IPS-15b (cell line): ENCODE data around the gene SLC23A2.

Experiments used
- H3K27me3 ChIP-seq: one replicate; pipeline ENCODE4 v1.6.1; 2013; ENCODE audit warnings: low read length; ENCODE audit not compliant: control insufficient read depth, insufficient read depth
- H3K36me3 ChIP-seq: one replicate; pipeline ENCODE4 v1.6.1; 2013; ENCODE audit warnings: low read length; ENCODE audit not compliant: control insufficient read depth, insufficient read depth
- H3K4me1 ChIP-seq: one replicate; pipeline ENCODE4 v1.6.1; 2013; ENCODE audit warnings: mild to moderate bottlenecking, low read length; ENCODE audit not compliant: control insufficient read depth, insufficient read depth
- H3K4me3 ChIP-seq: one replicate; pipeline ENCODE4 v1.5.1; 2013; ENCODE audit warnings: low read depth, low read length
- H3K9ac ChIP-seq: one replicate; pipeline ENCODE4 v1.6.1; 2013; ENCODE audit warnings: low read depth, mild to moderate bottlenecking, low read length
- H3K9me3 ChIP-seq: one replicate; pipeline ENCODE4 v1.6.1; 2013; ENCODE audit warnings: mild to moderate bottlenecking, low read length; ENCODE audit not compliant: control insufficient read depth, insufficient read depth

The SLC23A2 gene

DNA sequence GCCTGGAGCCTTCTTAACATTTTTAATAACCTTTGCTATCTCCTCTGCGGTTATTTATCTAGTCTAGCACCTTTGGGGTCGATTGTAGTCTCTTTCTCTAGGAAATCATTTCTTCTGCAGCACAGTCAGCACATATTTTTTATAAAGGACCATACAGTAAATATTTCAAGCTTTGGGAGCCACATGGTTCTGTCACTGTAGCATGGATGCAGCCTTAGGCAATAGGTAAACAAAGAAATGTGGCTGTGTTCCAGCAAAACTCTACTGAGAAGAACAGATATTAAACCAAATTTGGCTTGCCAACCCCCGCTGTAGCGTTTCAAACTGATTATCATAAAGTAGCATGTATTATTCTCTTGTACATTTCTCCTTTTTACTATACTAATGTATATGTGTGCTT is 95.7 kb downstream of the SLC23A2 start:
- H3K4me1 ChIP-seq = no peaks in the 10 kb centered on the region
- no peaks in the 10 kb centered on the region for H3K36me3 ChIP-seq
- no peak overlapping the region for H3K9ac ChIP-seq
- H3K27me3 ChIP-seq = no peaks in the 10 kb centered on the region
- H3K9me3 ChIP-seq = no peaks in the 10 kb centered on the region
- no peak overlapping the region for H3K4me3 ChIP-seq

DNA sequence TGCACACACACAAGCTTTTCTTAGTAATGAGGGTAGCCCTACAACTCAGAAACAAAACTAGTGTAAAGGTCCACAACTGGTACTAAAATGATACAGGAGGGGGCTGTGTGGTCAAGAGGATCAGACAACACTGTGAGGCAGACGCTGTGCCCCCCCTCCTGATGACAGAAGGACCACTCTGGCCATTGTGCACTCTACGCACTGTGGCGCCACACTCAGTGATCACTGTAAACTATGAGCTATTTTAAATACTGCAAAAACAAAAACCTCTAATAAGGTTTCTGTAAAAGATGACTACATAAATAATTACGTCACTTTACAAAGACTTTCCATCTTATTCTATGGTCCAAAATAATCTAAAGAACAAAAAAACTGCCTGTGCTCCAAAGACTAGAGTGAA is 96.1 kb downstream of the SLC23A2 start:
- Histone ChIP-seq H3K27me3 (no peaks in the 10 kb centered on the region), H3K36me3 (no peaks in the 10 kb centered on the region), H3K9me3 (no peaks in the 10 kb centered on the region), H3K4me1 (no peaks in the 10 kb centered on the region), H3K4me3 (no peak overlapping the region), H3K9ac (no peak overlapping the region)

DNA sequence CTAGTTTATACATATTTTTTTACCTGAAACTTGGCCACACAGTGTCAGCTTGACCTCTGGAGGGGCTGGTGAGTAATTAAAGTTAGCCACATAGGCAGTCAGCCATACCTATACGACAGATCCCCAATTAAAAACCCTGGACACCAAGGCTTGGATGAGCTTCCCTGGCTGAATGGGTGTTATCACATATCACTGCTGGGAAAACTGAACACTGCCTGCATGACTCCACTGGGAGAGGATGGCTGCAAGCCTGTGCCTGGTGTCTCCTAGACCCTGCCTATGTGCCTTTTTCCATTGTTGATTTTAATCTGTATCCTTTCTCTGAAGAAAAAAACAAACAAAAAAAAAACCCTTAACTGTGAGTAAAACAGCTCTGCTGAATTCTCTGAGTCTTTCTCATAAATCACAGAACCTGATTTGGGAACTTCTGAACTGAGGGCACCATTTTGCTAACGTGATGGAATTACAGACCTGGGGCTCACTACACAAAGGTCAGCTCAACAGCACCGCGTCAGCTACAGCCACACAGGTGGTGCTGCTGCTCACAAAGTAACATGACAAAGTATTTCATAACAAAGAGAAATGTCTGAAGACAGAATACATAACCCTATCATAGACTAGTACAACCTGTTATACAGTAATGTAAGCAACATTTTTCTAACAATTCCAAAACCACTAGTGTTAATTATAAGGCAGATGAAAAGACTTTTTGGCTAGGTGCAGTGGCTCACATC is 97.0 kb downstream of the SLC23A2 start:
- Histone ChIP-seq H3K4me1 (no peaks in the 10 kb centered on the region), H3K4me3 (no peak overlapping the region), H3K9ac (no peak overlapping the region), H3K9me3 (no peaks in the 10 kb centered on the region), H3K27me3 (no peaks in the 10 kb centered on the region), H3K36me3 (peaks cover 3% of the 10 kb centered on the region)

DNA sequence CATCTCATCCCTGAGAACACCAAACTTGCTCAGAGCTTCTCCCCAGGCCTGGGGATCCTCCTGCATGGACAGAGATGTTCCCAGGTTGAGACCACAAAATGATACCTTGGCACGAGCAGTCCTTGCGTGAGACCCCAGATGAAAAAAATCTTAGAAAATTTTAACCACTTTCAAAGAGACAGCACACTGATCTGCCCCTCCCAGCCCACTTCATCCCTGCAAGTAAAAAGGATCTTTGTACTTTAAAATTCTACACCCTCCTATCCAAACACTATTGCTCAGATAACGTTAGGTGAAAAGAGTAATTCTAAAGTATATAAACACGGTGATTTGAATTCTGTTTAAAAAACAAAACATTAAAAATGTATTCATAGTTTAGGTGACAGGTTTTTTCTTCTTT is 98.5 kb downstream of the SLC23A2 start:
- Histone ChIP-seq H3K27me3 (no peaks in the 10 kb centered on the region), H3K4me1 (no peaks in the 10 kb centered on the region), H3K36me3 (peaks cover 4% of the 10 kb centered on the region), H3K4me3 (no peak overlapping the region), H3K9me3 (no peaks in the 10 kb centered on the region), H3K9ac (no peak overlapping the region)

DNA sequence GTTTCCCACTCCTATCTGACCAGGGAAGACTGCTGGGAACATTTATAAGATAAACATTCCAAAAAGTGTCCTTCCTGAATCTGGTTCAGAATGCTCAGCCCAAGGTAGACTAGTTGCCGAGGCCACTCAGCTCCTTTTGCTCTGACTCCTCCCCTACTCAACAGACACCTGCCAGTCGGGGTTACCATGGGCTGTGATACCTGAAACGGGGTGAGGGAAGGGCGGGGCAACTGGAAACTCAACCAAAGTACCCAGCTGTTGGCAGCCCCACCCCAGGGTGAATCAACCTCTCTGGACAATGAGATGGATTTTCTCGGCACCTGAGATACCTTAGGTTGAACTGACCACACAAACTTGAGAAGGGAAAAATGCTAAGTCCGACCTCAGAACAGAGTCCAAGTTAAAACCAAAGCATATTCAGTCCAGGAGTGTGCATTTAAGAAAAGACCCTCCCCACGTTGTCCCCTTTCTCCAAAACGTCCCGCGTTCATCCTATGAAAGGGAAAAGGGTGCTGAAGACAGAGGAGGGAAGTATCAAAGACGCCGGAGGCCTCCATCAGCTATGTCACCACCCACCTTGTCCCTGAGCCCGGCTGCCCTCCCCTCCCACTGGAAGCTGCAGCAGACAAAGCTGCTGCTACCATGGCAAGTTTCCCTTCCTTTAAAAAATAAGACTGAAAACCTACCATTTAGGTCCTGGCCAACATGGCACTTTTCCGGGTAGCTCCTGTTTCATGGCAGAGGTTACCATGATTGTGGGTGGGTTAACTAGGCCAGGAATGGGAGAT is 100.1 kb downstream of the SLC23A2 start:
- peaks cover 4% of the 10 kb centered on the region for H3K36me3 ChIP-seq
- H3K9ac ChIP-seq = no peak overlapping the region
- H3K4me3 ChIP-seq = no peak overlapping the region
- no peaks in the 10 kb centered on the region for H3K9me3 ChIP-seq
- peaks cover 5% of the 10 kb centered on the region for H3K4me1 ChIP-seq
- H3K27me3 ChIP-seq = no peaks in the 10 kb centered on the region

DNA sequence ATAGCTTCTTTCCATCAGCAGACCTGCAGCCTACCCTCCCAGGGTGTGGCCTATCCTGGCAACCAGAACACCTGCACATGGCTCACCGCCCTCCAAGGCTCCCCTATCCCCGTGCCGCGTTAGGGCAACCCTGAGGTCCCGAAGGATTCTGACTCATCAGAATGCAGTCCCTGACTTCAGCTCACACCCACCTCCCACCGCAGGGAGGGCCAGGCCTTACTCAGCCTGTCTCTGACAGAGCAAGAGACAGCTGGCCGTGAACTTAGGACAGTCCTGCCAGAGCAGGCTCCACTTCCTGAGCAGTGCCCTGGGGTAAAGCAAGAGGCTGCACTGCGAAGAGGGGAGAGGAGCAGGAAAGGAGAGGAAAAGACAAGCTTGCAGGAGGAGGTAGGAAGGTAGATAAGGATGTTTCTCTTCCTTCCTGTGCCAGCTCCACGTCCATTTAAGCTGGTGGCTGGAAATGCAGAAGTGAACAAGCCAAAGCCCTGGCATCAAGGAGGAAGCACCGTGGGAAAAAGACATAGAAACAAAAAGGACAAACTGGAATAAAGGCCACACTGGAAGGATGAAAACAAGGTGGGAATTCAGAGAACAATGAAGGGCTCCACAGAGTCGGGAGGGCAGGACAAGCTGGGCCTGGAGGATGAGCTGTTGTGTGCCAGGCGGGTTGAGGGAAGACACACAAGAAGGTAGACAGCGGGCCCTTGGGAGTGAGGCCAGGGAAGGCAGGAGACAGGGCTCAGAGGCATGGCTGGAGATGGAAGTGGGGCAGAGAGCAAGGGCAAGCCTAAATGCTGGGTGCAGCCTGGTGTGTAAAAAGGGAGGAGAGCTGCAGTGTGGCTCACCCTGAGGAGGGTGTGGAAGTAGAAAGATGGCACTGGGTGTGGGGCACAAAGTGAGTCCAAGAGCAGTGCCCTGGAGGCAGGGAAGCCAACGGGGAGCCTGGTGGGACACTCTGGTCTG is 102.7 kb downstream of the SLC23A2 start:
- H3K27me3 ChIP-seq = no peaks in the 10 kb centered on the region
- no peak overlapping the region for H3K9ac ChIP-seq
- H3K4me3 ChIP-seq = no peak overlapping the region
- H3K9me3 ChIP-seq = no peaks in the 10 kb centered on the region
- peaks cover 5% of the 10 kb centered on the region for H3K4me1 ChIP-seq
- peaks cover 7% of the 10 kb centered on the region for H3K36me3 ChIP-seq

DNA sequence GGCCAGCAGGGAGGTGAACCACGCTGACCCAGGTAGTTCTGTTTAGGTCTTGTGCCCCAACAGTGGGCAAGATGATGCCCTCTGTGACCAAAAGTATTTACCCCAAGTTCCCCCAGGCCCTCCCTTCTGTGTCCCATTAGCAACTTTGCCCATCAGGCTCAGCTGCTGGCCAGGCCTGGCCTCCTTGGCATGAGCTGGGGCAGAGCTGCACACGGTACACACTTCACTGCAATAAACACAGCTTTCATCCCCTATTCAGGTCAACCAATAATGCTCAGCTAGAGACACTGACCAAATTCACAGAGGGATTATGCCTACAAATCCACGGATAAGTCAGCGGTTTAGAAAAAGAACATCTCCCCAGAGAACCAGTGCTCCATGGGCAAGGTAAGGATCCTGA is 103.7 kb downstream of the SLC23A2 start:
- Histone ChIP-seq H3K4me3 (no peak overlapping the region), H3K9me3 (no peaks in the 10 kb centered on the region), H3K9ac (no peak overlapping the region), H3K27me3 (no peaks in the 10 kb centered on the region), H3K36me3 (peaks cover 7% of the 10 kb centered on the region), H3K4me1 (peaks cover 5% of the 10 kb centered on the region)

DNA sequence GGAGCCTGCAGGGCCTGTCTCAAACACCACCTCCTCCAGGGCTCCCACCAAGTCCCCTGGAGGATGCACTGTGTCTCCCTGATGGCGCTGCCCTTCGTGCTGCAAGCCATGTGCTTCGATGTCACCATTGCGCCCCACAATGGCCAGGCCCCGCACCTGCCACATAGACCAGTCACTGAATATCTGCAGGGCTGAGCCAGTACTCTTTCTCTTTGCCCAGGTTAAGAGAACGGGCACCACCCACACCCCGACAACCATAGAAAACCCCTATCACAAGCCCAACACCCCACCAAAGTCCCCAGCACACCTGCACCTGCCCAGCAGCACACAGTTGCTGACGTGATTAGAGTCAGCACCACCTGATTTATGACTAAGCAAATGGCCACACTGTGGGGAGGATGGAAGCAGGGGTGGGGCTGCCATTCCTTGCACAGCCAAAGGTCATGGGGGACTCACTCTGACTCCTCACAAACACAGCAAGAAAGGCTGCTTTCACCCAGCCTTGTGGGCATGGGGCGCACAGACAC is 104.3 kb downstream of the SLC23A2 start:
- Histone ChIP-seq H3K4me1 (peaks cover 5% of the 10 kb centered on the region), H3K27me3 (no peaks in the 10 kb centered on the region), H3K36me3 (peaks cover 7% of the 10 kb centered on the region), H3K9ac (no peak overlapping the region), H3K9me3 (no peaks in the 10 kb centered on the region), H3K4me3 (no peak overlapping the region)

DNA sequence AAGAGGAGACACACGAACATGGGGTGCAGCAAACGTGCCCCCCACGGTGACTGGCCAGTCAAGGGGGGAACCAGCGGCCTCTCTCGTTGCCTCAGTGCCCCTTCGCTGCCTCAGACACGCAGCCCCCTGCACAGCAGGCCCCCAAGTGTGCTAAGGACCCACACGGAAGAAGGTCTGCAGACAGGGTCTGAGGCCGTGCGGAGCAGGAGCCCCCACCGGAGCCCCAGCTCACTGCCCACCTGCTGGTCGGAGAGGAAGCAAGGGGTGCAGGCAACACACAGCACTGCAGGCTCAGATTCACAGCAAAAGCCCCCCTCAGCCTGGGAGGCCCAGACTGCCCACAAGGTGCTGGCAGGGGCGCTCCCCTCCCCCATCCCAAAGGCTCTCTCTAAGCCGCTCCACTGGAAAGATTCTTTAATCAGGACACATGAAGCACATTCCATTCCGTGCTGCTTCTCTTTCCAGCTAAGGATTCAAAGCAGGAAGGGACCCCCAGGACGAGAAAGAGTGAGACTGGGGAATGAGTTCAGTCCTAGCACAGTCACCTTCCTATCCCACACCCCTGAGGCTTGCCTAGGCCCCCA is 105.1 kb downstream of the SLC23A2 start:
- Histone ChIP-seq H3K4me1 (peaks cover 5% of the 10 kb centered on the region), H3K4me3 (no peak overlapping the region), H3K9ac (no peak overlapping the region), H3K9me3 (no peaks in the 10 kb centered on the region), H3K36me3 (peaks cover 7% of the 10 kb centered on the region), H3K27me3 (no peaks in the 10 kb centered on the region)

DNA sequence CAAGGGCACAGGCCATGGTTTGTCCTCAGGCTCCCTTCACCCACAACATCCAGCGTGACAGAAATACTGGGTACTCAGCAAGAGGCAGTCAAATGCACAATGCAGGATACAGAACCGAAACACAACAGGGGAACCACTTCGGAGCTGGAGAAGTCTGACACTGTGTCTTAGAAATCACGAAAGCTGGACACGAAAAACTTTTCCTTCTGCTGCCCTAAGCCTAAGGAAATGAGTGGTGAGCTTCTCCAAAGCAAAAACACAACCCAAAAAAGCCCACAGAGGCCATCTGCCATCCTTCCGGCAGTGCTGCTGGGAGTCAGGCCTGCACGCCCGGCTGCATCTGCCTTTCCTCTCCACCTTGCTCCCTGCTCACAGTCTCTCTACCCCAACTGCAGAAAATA is 106.3 kb downstream of the SLC23A2 start:
- Histone ChIP-seq H3K36me3 (peaks cover 7% of the 10 kb centered on the region), H3K9ac (no peak overlapping the region), H3K9me3 (no peaks in the 10 kb centered on the region), H3K4me1 (peaks cover 5% of the 10 kb centered on the region), H3K27me3 (no peaks in the 10 kb centered on the region), H3K4me3 (no peak overlapping the region)

DNA sequence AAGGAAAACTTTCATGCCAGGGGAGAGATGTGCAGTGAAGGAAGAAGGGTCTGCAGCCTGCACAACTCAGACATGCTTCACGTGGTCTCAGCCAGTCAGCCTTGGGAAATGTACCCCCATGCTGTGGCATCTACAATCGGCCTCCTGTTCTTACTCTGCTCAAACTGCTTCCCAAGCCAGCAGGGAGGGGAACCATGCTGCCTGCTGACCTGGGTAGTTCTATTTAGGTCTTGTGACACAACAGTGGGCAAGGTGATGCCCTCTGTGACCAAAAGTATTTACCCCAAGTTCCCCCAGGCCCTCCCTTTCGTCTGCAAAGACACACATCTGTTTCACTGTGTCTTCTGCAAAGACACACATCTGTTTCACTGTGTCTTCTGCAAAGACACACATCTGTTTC is 106.9 kb downstream of the SLC23A2 start:
- no peaks in the 10 kb centered on the region for H3K9me3 ChIP-seq
- H3K4me1 ChIP-seq = peaks cover 5% of the 10 kb centered on the region
- no peaks in the 10 kb centered on the region for H3K27me3 ChIP-seq
- H3K9ac ChIP-seq = no peak overlapping the region
- no peak overlapping the region for H3K4me3 ChIP-seq
- H3K36me3 ChIP-seq = peaks cover 5% of the 10 kb centered on the region
